H7 (cell line): ENCODE measurements around the gene GPATCH3. TPM values are rescaled to one million over a fixed set of nuclear protein-coding genes. Genes with fewer than 3 reads are reported as not detected.
"Not testable (repeated sequence)": the region's sequence is repeated elsewhere in the genome, so short reads cannot be mapped to it uniquely, and the experiment has no call there.

Experiments used
- DNase-seq: peaks from one replicate; pipeline ENCODE4 v3.0.0; 2012
- H3K27me3 ChIP-seq: 2 replicates; pipeline ENCODE4 v1.6.0; 2011; ENCODE audit warnings: mild to moderate bottlenecking, low read length; ENCODE audit not compliant: control insufficient read depth, insufficient read depth
- H3K36me3 ChIP-seq: replicated peaks from 2 replicates; pipeline ENCODE4 v1.5.1; 2011; ENCODE audit warnings: low read length; ENCODE audit not compliant: control insufficient read depth, insufficient read depth
- H3K4me3 ChIP-seq: 2 replicates; pipeline ENCODE4 v1.5.1; 2011; ENCODE audit warnings: low read depth, mild to moderate bottlenecking, control low read depth, low read length, moderate library complexity; ENCODE audit not compliant: insufficient read depth
- total RNA-seq: library from RNA; depleted of rRNA; stranded (reverse); fragments of >200 nt; shearing (Covaris generic); gene quantifications from 2 replicates; pipeline ENCODE4 v1.2.3, GENCODE V29; 2014; rRNA removed

The GPATCH3 gene
- total RNA-seq, 1 experiment from 2014 or later = 23.7 TPM

GRCh38 chr1:26852701-26853100 lies 47.6 kb downstream of the GPATCH3 start:
- DNase-seq = peak; percentile 61
- Histone ChIP-seq H3K36me3 (peaks cover 18% of the 10 kb centered on the region), H3K27me3 (no peaks in the 10 kb centered on the region), H3K4me3 (no peak overlapping the region)

DNA sequence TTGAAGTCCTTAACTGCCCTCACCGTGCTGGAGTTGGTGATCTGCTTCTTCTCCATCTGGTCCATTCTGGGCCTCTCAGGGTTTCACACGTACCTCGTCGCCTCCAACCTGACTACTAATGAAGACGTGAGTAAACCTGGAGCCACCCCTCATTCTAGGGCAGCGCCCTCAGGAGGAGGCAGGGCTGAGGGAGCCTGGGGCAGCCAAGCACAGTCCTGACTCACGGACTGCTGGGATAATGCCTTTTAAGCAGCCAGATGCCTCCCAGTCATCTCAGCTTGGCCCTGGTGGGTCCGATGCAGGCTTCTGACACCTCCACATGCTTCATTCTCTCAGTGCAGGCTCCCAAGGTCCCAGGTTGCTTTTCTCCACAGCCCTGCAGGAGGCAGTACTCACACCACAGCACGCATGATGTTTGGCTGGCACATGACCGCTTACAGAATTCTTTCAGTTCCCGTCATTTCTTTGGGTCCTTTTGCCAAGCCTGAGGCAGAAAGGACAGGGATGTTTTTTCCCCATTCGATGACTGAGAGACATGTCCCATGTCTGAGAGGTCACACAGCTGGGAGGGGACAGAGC lies 49.1 kb downstream of the GPATCH3 start:
- H3K27me3 ChIP-seq = no peaks in the 10 kb centered on the region
- H3K4me3 ChIP-seq = no peak overlapping the region
- H3K36me3 ChIP-seq = peaks cover 18% of the 10 kb centered on the region
- DNase-seq = no peak

- Histone ChIP-seq H3K27me3 (no peaks in the 10 kb centered on the region), H3K4me3 (no peak overlapping the region), H3K36me3 (peaks cover 17% of the 10 kb centered on the region)
- peak; percentile 24 for DNase-seq
Observed at GRCh38 chr1:26848941-26849774, 51.1 kb downstream of the GPATCH3 start.

GRCh38 chr1:26848499-26848898 lies 51.8 kb downstream of the GPATCH3 start:
- DNase-seq = no peak
- Histone ChIP-seq H3K27me3 (no peaks in the 10 kb centered on the region), H3K36me3 (peaks cover 11% of the 10 kb centered on the region), H3K4me3 (no peak overlapping the region)

- not testable (repeated sequence) for H3K27me3 ChIP-seq, DNase-seq, H3K4me3 ChIP-seq
- H3K36me3 ChIP-seq = peaks cover 10% of the 10 kb centered on the region
Observed at GRCh38 chr1:26847826-26848225, 52.4 kb downstream of the GPATCH3 start.

- Histone ChIP-seq H3K27me3 (no peaks in the 10 kb centered on the region), H3K4me3 (no peak overlapping the region), H3K36me3 (peaks cover 7% of the 10 kb centered on the region)
- DNase-seq = no peak
Observed at GRCh38 chr1:26844424-26845196, 55.7 kb downstream of the GPATCH3 start.

Other genes with a start within 250 kb of the GPATCH3 start
- gene ARID1A, start 204.5 kb downstream of the GPATCH3 start, total RNA-seq = 45.5 and 59.5 TPM in 2 replicates
- gene PIGV, start 112.5 kb downstream of the GPATCH3 start, total RNA-seq = 28.3 TPM in 2 replicates
- 45.5 and 50.0 TPM in 2 replicates for gene ZDHHC18, start 73.8 kb downstream of the GPATCH3 start, total RNA-seq
- 7.5 and 11.3 TPM in 2 replicates for gene SFN, start 37.3 kb downstream of the GPATCH3 start, total RNA-seq
- 40.3 and 61.9 TPM in 2 replicates for gene GPN2, start 10.2 kb downstream of the GPATCH3 start, total RNA-seq
- gene NR0B2, start 13.5 kb upstream of the GPATCH3 start, total RNA-seq = not detected in 2 replicates
- 65.3 and 76.4 TPM in 2 replicates for gene NUDC, start 21.3 kb upstream of the GPATCH3 start, total RNA-seq
- gene KDF1, start 60.0 kb upstream of the GPATCH3 start, total RNA-seq = 14.4 and 14.6 TPM in 2 replicates
- gene TRNP1, start 93.2 kb upstream of the GPATCH3 start, total RNA-seq = 28.9 and 30.5 TPM in 2 replicates
- gene TENT5B, start 112.4 kb upstream of the GPATCH3 start, total RNA-seq = 128 and 154 TPM in 2 replicates